Measurements from ENCODE around the gene A1BG.

- no peak for TF ChIP-seq POLR2A (IDR thresholded peaks at IDR 0.05)
- TF ChIP-seq, protein P1, sequence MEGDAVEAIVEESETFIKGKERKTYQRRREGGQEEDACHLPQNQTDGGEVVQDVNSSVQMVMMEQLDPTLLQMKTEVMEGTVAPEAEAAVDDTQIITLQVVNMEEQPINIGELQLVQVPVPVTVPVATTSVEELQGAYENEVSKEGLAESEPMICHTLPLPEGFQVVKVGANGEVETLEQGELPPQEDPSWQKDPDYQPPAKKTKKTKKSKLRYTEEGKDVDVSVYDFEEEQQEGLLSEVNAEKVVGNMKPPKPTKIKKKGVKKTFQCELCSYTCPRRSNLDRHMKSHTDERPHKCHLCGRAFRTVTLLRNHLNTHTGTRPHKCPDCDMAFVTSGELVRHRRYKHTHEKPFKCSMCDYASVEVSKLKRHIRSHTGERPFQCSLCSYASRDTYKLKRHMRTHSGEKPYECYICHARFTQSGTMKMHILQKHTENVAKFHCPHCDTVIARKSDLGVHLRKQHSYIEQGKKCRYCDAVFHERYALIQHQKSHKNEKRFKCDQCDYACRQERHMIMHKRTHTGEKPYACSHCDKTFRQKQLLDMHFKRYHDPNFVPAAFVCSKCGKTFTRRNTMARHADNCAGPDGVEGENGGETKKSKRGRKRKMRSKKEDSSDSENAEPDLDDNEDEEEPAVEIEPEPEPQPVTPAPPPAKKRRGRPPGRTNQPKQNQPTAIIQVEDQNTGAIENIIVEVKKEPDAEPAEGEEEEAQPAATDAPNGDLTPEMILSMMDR (IDR thresholded peaks at IDR 0.05): no peak
Measured at GRCh38 chr19:58350001-58350861, 3.1 kb downstream of the A1BG start.
